ENCODE results near the gene GNB5.
A peak's percentile ranks its signal among the peaks of the same experiment; 100 is the strongest.

Gene GNB5

GRCh38 chr15:52144656-52145178 lies 46.5 kb downstream of the GNB5 start:
- Histone ChIP-seq H3K27me3 (ENCODE audit: insufficient read depth, low read length, poor library complexity) (no peaks in the 10 kb centered on the region), H3K36me3 (ENCODE audit: control insufficient read depth, insufficient read depth, low read length) (no peaks in the 10 kb centered on the region)

GRCh38 chr15:52143873-52144272 lies 47.3 kb downstream of the GNB5 start:
- Histone ChIP-seq H3K27me3 (ENCODE audit: insufficient read depth, low read length, poor library complexity) (no peaks in the 10 kb centered on the region), H3K27ac (ENCODE audit: low read depth, low read length) (no peak overlapping the region), H2BK120ac (ENCODE audit: low read depth, low read length) (no peak overlapping the region), H3K56ac (ENCODE audit: low read length) (peak overlapping the region; percentile 36), H3K79me1 (ENCODE audit: low read length) (no peaks in the 10 kb centered on the region), H4K5ac (ENCODE audit: low read length) (no peak overlapping the region), H2AK5ac (ENCODE audit: low read length) (no peak overlapping the region), H3K23ac (ENCODE audit: low read length) (no peak overlapping the region), H3K4me2 (ENCODE audit: low read length) (no peak overlapping the region), H2BK15ac (replicated peaks; ENCODE audit: low read depth) (no peak overlapping the region), H3K4me3 (ENCODE audit: low read length) (no peak overlapping the region), H4K8ac (ENCODE audit: low read depth, low read length) (no peak overlapping the region), H3K36me3 (ENCODE audit: control insufficient read depth, insufficient read depth, low read length) (no peaks in the 10 kb centered on the region), H3K4ac (ENCODE audit: low read depth, low read length) (no peak overlapping the region), H3K9ac (ENCODE audit: low read length) (no peak overlapping the region), H3K18ac (ENCODE audit: low read length) (no peak overlapping the region), H3K4me1 (ENCODE audit: control insufficient read depth, low read depth, low read length) (no peaks in the 10 kb centered on the region), H3K79me2 (ENCODE audit: control insufficient read depth, insufficient read depth, low read length) (no peaks in the 10 kb centered on the region), H2BK5ac (ENCODE audit: low read length) (no peak overlapping the region)
- peak; percentile 94 for DNase-seq
- WGBS (ENCODE audit: extremely low coverage, insufficient coverage, low lambda C conversion rate) = no CpG with 5 or more reads among the region's 11 CpGs

More at GRCh38 chr15:52144656-52145178, 46.5 kb downstream of the GNB5 start:
- no CpG with 5 or more reads among the region's 7 CpGs for WGBS (ENCODE audit: extremely low coverage, insufficient coverage, low lambda C conversion rate)
- Histone ChIP-seq H3K79me2 (ENCODE audit: control insufficient read depth, insufficient read depth, low read length) (no peaks in the 10 kb centered on the region), H2AK5ac (ENCODE audit: low read length) (no peak overlapping the region), H3K9ac (ENCODE audit: low read length) (no peak overlapping the region), H3K4me2 (ENCODE audit: low read length) (no peak overlapping the region), H2BK5ac (ENCODE audit: low read length) (no peak overlapping the region), H3K56ac (ENCODE audit: low read length) (no peak overlapping the region), H3K4me3 (ENCODE audit: low read length) (no peak overlapping the region), H2BK15ac (replicated peaks; ENCODE audit: low read depth) (no peak overlapping the region), H3K27ac (ENCODE audit: low read depth, low read length) (no peak overlapping the region), H3K18ac (ENCODE audit: low read length) (no peak overlapping the region), H2BK120ac (ENCODE audit: low read depth, low read length) (no peak overlapping the region), H4K5ac (ENCODE audit: low read length) (no peak overlapping the region), H3K4ac (ENCODE audit: low read depth, low read length) (no peak overlapping the region), H3K23ac (ENCODE audit: low read length) (no peak overlapping the region), H3K4me1 (ENCODE audit: control insufficient read depth, low read depth, low read length) (no peaks in the 10 kb centered on the region), H4K8ac (ENCODE audit: low read depth, low read length) (no peak overlapping the region), H3K79me1 (ENCODE audit: low read length) (no peaks in the 10 kb centered on the region)
- DNase-seq = peak; percentile 37

DNA sequence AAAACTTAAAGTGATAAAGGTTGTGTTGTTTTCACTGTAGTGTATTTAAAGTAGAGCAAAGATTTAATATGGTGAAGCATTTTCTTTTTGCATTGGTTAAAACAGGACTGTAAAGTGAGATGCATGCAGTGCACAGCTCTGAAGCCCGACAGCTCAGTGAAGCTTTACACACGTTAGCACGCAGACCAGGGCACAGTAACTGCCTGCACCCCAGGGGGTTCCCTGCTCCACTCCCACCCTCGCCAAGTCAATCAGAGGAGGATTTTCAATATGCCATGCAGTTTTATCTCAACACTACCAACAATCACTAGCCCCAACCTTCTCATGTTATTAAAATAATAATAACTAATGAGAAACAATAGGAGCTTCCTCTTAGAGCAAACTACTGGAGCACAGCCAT lies 50.5 kb downstream of the GNB5 start:
- Histone ChIP-seq H2BK15ac (replicated peaks; ENCODE audit: low read depth) (no peak overlapping the region), H3K4me2 (ENCODE audit: low read length) (no peak overlapping the region), H3K18ac (ENCODE audit: low read length) (no peak overlapping the region), H4K8ac (ENCODE audit: low read depth, low read length) (no peak overlapping the region), H3K4me3 (ENCODE audit: low read length) (no peak overlapping the region), H3K36me3 (ENCODE audit: control insufficient read depth, insufficient read depth, low read length) (no peaks in the 10 kb centered on the region), H3K79me1 (ENCODE audit: low read length) (no peaks in the 10 kb centered on the region), H2AK5ac (ENCODE audit: low read length) (no peak overlapping the region), H3K23ac (ENCODE audit: low read length) (no peak overlapping the region), H3K27me3 (ENCODE audit: insufficient read depth, low read length, poor library complexity) (no peaks in the 10 kb centered on the region), H3K79me2 (ENCODE audit: control insufficient read depth, insufficient read depth, low read length) (no peaks in the 10 kb centered on the region), H2BK120ac (ENCODE audit: low read depth, low read length) (no peak overlapping the region), H4K5ac (ENCODE audit: low read length) (no peak overlapping the region), H3K27ac (ENCODE audit: low read depth, low read length) (no peak overlapping the region), H3K56ac (ENCODE audit: low read length) (no peak overlapping the region), H3K9ac (ENCODE audit: low read length) (no peak overlapping the region), H2BK5ac (ENCODE audit: low read length) (no peak overlapping the region), H3K4ac (ENCODE audit: low read depth, low read length) (no peak overlapping the region), H3K4me1 (ENCODE audit: control insufficient read depth, low read depth, low read length) (no peaks in the 10 kb centered on the region)
- WGBS (ENCODE audit: extremely low coverage, insufficient coverage, low lambda C conversion rate) = no CpG with 5 or more reads among the region's 4 CpGs
- DNase-seq = no peak

DNA sequence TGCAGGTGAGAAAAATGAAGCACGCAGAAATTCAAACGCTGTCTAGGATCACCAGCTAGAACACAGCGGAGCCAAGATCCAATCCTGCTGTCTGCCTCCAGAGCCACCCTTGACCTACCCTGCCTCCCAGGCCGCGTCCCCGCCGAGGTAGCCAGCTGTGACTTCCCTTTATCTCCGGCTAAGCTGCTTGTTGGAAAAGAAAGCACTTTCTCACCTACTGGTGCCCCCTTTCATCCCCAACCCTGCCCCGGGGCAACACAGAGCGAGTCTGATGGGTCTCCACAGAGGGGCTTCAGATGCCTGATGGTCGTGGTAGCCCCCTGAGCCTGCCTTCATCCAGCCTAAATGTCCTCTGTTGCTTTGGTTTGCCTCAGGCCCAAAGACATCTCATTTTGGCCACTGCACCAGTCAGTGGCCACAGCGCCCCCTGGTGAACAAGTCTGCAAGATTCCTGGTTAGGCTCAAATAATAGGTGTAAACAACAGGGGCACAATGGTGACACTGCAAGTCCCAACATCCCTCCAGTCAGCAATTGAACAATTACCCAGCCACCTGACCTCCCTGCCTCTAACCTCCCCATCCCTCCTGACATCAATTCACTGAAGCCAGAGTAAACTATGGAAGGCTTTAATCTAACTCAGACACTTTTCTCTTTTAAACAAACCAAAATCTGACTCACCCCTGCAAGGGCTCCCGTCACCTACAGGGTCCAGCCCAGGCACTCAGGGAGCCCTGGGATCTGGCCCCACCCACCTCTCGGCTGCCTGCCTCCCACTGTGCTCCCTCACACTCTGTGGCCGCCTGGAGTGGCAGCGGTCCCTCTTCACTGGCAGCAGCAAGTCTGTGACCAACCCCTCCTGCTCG lies 51.4 kb downstream of the GNB5 start:
- Histone ChIP-seq H3K79me2 (ENCODE audit: control insufficient read depth, insufficient read depth, low read length) (no peaks in the 10 kb centered on the region), H3K18ac (ENCODE audit: low read length) (no peak overlapping the region), H3K4me1 (ENCODE audit: control insufficient read depth, low read depth, low read length) (no peaks in the 10 kb centered on the region), H3K23ac (ENCODE audit: low read length) (no peak overlapping the region), H3K9ac (ENCODE audit: low read length) (no peak overlapping the region), H2AK5ac (ENCODE audit: low read length) (no peak overlapping the region), H3K4me3 (ENCODE audit: low read length) (no peak overlapping the region), H2BK5ac (ENCODE audit: low read length) (no peak overlapping the region), H3K4ac (ENCODE audit: low read depth, low read length) (no peak overlapping the region), H2BK15ac (replicated peaks; ENCODE audit: low read depth) (no peak overlapping the region), H2BK120ac (ENCODE audit: low read depth, low read length) (no peak overlapping the region), H3K27me3 (ENCODE audit: insufficient read depth, low read length, poor library complexity) (no peaks in the 10 kb centered on the region), H3K4me2 (ENCODE audit: low read length) (no peak overlapping the region), H3K79me1 (ENCODE audit: low read length) (no peaks in the 10 kb centered on the region), H4K5ac (ENCODE audit: low read length) (no peak overlapping the region), H4K8ac (ENCODE audit: low read depth, low read length) (no peak overlapping the region), H3K27ac (ENCODE audit: low read depth, low read length) (no peak overlapping the region), H3K56ac (ENCODE audit: low read length) (peak overlapping the region; percentile 25), H3K36me3 (ENCODE audit: control insufficient read depth, insufficient read depth, low read length) (no peaks in the 10 kb centered on the region)
- DNase-seq = peak; percentile 91
- no CpG with 5 or more reads among the region's 17 CpGs for WGBS (ENCODE audit: extremely low coverage, insufficient coverage, low lambda C conversion rate)

DNA sequence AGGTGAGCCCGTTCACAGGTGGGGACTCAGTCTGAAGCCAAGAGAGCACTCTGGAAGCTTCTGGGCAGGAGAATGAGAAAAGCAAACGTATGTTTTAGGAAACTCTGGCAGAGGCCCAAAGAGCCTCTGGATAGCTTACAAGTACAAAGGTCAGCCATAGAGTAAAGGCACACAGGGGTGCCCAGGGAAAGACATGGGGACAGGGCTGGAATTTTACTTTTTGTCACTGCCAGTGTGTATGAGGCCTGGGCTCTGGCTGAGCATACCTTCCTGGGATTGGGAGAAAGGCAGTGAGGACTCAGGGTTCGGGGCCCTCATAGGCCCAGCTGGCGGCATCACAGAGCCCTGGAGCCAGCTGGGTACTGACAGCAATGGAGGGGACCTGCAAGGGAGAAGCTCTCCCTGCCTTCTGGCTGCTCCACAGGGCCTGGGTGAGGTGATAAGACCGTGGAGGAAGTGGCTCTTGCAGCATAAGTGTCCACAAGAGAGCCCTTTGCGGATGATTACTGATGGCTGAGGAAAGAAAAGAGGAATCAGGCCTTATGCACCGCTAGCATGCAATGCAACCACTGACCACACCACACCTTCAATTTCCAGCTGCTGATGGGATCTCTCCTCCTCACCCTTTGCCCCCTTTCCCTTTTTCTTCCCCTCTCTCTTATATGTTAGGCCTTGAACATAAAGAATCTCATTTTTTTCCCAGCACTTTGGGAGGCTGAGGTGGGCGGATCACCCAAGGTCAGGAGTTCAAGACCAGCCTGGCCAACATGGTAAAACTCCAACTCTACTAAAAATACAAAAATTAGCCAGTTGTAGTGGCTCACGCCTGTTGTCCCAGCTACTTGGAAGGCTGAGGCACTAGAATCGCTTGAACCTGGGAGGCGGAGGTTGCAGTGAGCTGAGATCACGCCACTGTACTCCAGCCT lies 53.5 kb downstream of the GNB5 start:
- no peak overlapping the region for H3K27ac ChIP-seq (ENCODE audit: low read depth, low read length)
- H3K27me3 ChIP-seq (ENCODE audit: insufficient read depth, low read length, poor library complexity) = no peaks in the 10 kb centered on the region
- no CpG with 5 or more reads among the region's 12 CpGs for WGBS (ENCODE audit: extremely low coverage, insufficient coverage, low lambda C conversion rate)

More for the DNA sequence above, 53.5 kb downstream of the GNB5 start:
- H3K4ac ChIP-seq (ENCODE audit: low read depth, low read length) = no peak overlapping the region
- H4K5ac ChIP-seq (ENCODE audit: low read length) = no peak overlapping the region
- no peak overlapping the region for H3K18ac ChIP-seq (ENCODE audit: low read length)
- no peaks in the 10 kb centered on the region for H3K4me1 ChIP-seq (ENCODE audit: control insufficient read depth, low read depth, low read length)
- no peak overlapping the region for H3K9ac ChIP-seq (ENCODE audit: low read length)
- H3K79me2 ChIP-seq (ENCODE audit: control insufficient read depth, insufficient read depth, low read length) = no peaks in the 10 kb centered on the region
- no peak overlapping the region for H2BK120ac ChIP-seq (ENCODE audit: low read depth, low read length)
- no peaks in the 10 kb centered on the region for H3K79me1 ChIP-seq (ENCODE audit: low read length)
- H2BK5ac ChIP-seq (ENCODE audit: low read length) = no peak overlapping the region
- no peak overlapping the region for H3K4me2 ChIP-seq (ENCODE audit: low read length)
- H3K36me3 ChIP-seq (ENCODE audit: control insufficient read depth, insufficient read depth, low read length) = no peaks in the 10 kb centered on the region
- H3K56ac ChIP-seq (ENCODE audit: low read length) = no peak overlapping the region
- no peak overlapping the region for H3K4me3 ChIP-seq (ENCODE audit: low read length)
- H2AK5ac ChIP-seq (ENCODE audit: low read length) = no peak overlapping the region
- H2BK15ac ChIP-seq (replicated peaks; ENCODE audit: low read depth) = no peak overlapping the region
- DNase-seq = no peak
- H3K23ac ChIP-seq (ENCODE audit: low read length) = no peak overlapping the region
- no peak overlapping the region for H4K8ac ChIP-seq (ENCODE audit: low read depth, low read length)

Measured in mesendoderm (in vitro differentiated cells).